HG03039 (cell line): ENCODE data around the gene CCDC106.

ENCODE experiments used
- ATAC-seq: cut with Tn5 transposase; IDR thresholded peaks from one replicate; pipeline ENCODE4 v1.9.1; 2021; ENCODE audit warnings: mild to moderate bottlenecking, moderate library complexity; ENCODE audit not compliant: unreplicated experiment

The CCDC106 gene

DNA sequence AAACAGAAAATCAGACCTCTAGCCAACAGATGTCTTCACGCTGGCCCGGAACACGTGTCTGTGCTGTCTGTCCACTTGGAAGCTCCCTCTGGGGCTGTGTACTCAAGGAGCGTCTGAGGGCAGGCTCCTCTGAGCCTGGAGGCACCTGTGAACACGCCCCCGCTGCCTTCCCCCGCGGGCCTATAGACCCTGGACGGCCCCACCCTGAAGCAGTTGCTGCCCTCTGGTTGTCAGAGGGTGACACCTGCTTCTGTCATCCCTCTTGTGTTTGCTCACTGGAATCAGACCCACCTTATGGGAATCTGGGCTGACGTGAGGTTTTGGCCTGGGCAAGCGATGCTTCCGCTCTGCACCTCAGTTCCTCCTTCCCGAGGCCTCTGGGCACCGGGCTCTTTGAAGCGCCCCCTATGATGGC lies 46.2 kb downstream of the CCDC106 start:
- ATAC-seq, result no peak

DNA sequence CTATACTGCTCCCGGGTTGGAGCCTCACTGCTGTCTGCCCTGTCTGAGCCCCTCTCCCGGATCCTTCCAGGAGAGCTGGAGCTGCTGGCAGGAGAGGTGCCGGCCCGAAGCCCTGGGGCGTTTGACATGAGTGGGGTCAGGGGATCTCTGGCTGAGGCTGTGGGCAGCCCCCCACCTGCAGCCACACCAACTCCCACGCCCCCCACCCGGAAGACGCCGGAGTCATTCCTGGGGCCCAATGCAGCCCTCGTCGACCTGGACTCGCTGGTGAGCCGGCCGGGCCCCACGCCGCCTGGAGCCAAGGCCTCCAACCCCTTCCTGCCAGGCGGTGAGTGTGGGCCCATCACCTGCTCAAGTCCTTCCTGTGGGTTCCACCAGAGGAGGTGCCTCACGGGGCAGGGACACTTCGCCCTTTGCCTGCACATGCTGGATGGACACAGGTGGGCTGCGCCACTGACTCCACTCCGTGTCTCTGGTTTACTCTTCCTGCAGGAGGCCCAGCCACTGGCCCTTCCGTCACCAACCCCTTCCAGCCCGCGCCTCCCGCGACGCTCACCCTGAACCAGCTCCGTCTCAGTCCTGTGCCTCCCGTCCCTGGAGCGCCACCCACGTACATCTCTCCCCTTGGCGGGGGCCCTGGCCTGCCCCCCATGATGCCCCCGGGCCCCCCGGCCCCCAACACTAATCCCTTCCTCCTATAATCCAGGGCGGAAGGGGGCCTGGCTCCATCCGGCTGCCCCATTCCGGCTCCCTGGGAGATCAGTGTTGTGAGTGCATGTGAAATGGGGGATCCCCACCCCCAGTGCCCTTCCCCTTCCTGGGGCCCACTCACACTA lies 46.9 kb downstream of the CCDC106 start:
- ATAC-seq, result no peak

DNA sequence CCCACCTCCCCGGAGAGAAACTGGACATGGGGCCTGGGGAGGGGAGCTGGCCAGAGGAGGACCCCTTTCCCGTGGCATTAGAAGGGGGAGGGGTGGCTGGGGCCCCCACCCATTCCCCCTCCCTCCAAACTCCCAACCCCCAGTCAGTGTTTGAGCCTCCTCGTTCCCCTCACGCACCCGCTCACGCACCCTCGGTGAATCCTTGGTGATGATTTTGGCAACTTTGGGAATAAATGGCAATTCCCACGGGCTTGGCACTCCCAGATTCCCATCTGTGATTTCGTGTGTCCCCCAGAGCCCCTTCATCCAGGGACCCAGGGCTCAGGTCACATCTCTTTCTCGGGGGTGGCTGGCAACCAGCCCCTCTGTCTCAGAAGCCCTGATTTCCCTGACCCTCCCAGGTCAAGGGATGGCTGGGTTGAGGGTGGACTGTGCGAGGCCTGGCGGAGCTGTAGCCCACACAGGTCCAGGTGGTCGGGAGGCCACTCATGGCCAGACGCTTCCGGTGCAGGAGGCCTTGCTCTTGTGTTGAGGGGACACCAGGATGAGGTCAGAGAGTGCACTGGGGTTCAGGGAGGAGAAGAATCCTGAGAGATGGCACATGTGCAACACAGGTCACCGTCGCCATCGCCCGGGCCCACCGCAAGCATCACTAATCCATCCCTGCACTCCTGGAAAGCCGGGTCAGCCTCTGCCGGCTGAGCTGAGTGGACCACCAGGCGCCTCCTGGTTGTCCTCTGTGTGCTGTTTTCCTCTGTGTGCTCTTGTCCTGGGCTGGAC lies 47.7 kb downstream of the CCDC106 start:
- no peak for ATAC-seq

DNA sequence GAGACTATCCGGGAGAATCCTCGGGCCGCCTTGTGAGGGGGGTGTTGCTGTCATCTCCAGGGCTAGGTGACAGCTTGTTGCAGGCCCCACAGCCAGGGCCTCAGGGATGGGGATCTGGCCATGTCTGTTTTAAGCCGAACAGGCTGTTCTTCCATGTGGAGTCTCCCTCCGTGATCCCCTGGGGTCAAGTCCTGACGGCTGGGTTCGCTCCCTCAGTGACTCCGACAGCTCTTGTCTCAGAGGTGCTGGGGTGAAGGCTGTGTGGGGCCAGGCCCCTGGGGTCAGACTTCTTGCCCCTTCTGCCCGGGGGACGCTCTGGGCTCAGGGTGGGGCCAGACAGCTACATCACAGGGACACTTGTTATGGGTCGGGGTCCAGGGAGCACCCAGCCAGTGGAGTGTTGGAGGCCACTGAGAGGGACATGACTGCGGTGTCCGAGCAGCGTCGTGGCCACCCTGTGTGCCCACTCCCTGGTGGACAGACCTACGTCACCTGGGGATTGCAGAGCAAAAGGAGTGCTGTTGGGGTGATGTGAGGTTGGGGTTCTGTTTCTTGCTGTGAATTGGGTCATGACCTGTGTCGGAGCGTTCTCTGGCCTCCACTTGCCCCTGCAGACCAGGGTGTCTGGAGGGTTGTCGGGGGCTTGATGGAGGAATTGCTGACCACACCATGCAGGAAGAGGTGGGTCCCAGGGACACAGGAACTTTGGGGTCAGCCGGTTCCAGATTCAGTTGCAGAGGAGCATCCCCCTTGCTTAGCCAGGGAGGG lies 48.5 kb downstream of the CCDC106 start:
- no peak for ATAC-seq

DNA sequence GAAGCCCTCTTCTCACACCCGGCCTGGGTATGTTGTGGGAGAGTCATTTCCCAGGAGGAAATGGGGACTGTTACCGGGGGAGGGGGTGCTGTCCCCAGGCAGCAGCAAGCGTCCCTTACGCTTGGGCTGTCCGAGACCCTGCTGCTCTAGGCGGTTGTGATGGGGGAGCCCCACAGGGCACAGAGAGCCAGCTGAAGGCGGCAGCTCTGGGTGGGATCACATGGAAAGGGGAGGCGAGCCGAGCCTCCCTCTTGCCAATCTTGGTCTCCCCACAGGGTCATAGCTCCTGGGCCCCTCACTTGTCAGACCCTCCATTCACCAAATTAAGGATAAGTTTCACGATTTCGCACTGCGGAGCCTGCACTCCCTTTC lies 49.0 kb downstream of the CCDC106 start:
- ATAC-seq, result no peak

DNA sequence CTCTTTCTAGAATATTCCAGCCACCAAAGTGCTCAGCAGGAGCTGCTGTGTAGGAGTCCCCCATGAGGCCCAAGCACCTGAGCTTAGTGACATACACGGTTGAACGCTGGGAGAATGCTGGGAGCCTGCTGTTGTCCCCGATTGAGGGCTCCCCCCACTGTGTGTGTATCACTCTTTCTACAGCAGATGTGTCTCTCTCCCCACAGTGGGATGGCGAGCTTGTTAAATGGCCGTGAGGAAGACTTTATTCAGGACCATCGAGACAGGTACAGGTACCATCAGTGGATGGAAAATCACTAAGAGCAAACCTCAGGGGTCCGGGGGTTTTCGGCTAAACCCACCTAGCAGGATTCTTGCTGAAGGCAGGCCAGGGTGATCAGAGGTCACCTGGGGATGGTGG lies 49.7 kb downstream of the CCDC106 start:
- ATAC-seq, result no peak

DNA sequence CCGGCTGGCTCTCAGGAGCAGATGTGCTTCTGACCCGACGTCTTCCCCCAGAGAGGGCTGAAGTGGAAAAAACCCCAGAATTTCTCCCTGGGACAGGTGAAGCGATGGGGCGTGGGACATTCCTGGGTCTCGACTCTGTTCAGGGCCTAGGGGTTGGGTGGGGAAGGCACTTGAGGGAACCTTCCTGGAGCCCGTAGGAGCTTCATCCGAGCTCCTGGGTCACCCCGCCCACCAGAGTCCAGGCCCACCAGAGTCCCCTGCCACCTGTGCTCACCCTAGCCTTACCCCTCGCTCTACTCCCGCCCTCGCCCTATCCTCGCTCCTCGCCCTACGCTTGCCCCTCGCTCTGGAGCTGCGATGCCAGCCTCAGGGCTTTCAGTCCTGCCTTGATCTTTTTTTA lies 50.2 kb downstream of the CCDC106 start:
- no peak for ATAC-seq

DNA sequence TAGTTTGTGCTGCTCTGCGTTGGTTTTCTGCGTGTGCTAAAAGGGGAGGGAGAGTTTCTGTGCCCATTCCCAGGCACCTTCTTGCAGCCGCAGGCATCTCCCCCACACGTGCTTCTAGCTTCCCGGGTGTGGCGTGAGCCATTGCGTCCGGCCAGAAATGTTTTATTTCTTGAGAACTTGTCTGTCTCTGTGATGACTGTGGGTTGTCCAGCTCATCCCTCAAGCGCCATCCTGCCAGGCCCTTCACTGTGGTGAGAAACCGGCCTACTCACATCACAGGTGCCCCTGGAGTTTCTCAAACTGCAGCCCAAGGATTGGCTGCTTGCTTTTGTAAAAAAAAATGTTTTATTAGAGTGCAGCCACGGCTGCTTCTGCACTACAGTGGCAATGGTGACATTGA lies 51.2 kb downstream of the CCDC106 start:
- no peak for ATAC-seq

DNA sequence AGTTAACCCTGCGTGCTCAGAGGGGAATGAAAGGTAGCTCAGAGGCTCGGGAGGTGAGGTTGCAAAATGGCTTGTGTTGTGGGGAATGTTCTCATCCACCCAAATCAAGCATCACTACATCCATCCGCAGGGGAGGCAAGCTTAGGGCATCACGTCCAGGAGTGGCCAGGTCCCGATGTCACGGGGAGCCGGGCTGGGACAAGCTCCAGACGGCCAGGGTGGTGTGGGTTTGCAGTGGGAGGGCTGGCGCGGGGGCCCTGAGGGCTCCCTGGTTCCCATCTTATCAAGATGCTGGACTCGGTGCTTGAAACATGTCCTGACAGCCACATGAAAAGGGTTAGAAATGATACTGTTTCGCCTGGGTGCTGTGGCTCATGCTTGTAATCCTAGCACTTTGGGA lies 52.8 kb downstream of the CCDC106 start:
- ATAC-seq, result no peak

DNA sequence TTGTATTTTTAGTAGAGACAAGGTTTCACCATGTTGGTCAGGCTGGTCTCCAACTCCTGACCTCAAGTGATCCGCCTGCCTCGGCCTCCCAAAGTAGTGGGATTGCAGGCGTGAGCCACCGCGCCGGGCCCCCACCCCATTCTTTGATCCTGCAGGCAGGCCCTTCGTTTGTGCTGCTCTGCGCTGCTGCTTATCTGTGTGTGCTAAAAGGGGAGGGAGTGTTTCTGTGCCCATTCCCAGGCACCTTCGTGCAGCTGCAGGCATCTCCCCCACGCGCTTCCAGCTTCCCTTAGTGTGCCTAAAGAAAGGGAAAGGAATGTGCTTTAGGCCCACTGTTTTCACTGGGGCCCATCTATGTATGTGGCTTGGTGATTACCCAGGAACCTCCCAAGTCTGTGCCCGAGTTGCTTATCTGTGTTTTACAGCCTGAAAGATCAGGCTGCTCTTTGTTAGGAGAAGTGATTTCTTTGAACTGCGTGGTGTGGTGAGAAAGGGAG lies 54.2 kb downstream of the CCDC106 start:
- no peak for ATAC-seq
